ENCODE results near the gene DPM2.

DNA sequence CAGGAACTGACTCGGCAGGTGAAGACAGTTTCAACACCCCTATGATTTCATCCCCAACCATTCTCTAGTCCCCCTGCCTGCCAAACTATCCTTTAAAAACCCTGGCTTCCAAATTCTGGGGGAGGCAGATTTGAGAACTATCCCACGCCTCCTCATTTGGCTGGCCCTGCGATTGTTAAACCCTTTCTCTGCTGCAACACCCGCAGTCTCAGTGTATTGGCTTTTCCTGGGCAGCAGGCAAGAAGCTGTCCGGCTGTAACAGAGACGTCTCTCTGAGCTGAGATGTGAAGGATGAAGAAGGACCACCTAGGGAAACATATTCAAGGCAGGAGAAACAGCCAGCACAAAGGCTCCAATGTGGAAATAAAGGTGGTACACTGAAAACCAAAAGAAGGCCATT is 44.8 kb downstream of the DPM2 start:
- TF ChIP-seq POLR2AphosphoS5 (IDR thresholded peaks at IDR 0.05; ENCODE audit: low read depth, low read length) (no peak), POLR2A (IDR thresholded peaks at IDR 0.05; ENCODE audit: low read depth, low read length) (no peak)
